SHP77 (cell line): ENCODE data around the gene HNRNPF.

ENCODE experiments used
- DNase-seq, 2 experiments: peaks; one replicate each; lab custom pipeline; 2025; lab: John Stamatoyannopoulos, UW

The HNRNPF gene

DNA sequence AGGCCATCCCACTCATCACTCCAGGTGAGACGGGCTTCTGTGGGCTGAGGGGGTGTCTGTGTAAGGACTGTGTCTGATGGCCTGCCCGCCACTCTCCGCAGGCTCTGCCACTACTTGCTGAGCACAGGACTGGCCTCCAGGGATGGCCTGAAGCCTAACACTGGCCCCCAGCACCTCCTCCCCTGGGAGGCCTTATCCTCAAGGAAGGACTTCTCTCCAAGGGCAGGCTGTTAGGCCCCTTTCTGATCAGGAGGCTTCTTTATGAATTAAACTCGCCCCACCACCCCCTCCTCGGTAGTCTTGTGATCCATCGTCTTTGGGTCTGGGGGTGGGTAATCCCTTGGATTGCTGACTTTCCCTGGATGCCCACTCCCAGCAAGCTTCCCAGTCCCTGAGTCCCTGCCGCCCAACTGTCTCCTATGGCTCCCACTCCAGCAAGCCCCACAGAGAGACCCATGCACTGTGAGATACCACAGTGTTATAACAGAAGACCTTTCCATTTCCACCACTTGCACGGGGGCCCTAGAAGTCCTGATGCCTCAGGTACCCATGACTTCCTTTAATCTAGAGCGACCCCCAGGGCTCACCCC is 32.8 kb downstream of the HNRNPF start:
- DNase-seq = no peak

DNA sequence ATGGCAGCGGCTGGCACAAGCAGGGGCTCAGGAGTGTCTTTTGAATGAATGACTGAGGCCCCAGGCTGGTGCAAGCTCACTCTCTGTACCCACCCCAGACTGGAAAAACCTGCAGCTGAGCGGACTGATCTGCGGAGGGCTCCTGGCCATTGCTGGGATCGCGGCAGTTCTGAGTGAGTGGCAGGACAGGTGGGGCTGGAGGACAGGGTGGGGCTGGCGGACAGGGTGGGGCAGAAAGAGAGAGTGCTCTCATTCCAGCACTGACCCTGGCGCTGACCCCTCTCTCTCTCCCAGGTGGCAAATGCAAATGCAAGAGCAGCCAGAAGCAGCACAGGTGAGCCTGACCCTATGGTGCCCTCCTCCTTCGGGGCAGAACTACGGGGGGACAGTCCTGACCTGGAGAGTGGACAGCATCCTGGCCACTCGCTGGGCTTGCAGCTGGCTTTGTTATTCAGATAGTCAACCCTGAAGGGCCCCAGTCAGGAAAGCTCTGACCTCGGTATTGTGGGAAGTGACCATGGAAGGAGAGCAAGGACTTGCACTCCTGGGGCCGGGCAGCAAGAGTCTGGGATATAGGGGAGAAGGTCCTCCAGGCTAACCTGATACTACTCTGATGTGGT is 33.5 kb downstream of the HNRNPF start:
- no peak for DNase-seq

GRCh38 chr10:43374194-43374593 is 34.8 kb downstream of the HNRNPF start:
- no peak for DNase-seq

- no peak for DNase-seq
These were observed 35.5 kb downstream of the HNRNPF start for GRCh38 chr10:43373461-43373860.

GRCh38 chr10:43372765-43373361 is 36.1 kb downstream of the HNRNPF start:
- no peak for DNase-seq

- no peak for DNase-seq
These were observed 37.6 kb downstream of the HNRNPF start, which contains the start of gene FXYD4 for GRCh38 chr10:43371418-43371817. Gene FXYD4 (plus strand): TSS chr10:43371636. CDS start chr10:43373747, 2,111 bp downstream.

DNA sequence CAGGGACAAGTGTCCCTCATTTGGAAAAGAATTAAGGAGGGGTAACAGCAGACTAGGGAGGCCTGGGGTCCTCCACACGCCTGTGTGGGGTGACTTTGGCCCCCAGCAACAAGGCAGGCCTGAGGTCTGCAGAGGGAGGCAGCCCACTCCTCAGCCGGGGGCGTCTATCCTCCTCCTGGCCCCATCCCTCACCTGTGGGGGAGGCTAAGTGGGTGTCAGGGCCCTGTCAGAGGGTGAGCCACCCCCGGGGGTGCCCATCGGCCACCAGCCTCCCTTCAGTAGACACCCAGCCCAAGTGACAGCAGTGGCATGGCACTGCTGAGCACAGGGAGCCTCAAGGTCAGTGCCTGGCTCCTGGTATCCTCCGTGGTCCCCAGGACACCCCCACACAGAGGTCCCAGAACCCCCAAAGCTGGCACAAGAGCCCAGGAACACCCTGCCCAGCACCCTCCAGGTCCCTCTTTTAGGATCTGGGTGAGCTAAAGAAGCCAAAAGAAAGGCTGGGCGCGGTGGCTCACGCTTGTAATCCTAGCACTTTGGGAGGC is 38.2 kb downstream of the HNRNPF start:
- DNase-seq = no peak

DNA sequence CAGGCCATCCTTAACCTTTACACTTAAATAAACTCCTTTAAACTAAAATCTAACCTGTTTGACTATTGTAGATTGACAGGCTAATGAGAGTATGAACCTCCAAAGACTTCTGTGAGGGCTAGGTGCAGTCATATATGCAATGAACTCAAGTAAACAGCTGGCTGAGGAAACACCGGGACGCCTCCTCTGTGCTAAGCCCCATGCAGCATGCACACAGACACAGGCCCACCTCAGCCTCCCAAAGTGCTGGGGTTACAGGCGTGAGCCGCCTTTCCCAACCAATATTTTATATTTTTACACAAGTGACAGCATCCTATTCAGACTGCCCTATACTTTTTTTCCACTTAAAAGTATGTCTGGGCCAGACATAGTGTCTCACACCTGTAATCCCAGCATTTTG is 39.1 kb downstream of the HNRNPF start:
- no peak for DNase-seq

DNA sequence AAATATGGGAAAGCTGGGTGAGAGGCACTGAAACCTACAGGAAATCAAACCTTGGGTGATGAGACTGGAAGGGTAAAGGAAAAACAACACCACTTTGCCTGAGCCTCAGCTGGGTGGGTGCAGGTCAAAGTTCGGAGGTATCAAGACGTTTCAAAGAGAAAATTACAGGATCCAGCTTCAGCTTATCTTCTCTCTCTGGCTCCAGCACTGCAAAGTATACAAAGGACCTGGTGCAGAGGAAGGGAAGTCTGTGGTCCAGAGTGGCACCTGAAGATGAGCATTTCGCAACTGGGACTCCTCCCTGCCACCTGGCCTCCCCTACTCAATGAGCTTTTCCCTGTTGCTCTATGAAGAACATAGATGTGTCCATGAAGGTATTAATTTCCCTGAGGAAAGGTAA is 44.0 kb downstream of the HNRNPF start:
- DNase-seq = no peak

- peak; percentile 94 to 97 for DNase-seq
These were observed 46.7 kb downstream of the HNRNPF start for GRCh38 chr10:43362191-43362839.

DNA sequence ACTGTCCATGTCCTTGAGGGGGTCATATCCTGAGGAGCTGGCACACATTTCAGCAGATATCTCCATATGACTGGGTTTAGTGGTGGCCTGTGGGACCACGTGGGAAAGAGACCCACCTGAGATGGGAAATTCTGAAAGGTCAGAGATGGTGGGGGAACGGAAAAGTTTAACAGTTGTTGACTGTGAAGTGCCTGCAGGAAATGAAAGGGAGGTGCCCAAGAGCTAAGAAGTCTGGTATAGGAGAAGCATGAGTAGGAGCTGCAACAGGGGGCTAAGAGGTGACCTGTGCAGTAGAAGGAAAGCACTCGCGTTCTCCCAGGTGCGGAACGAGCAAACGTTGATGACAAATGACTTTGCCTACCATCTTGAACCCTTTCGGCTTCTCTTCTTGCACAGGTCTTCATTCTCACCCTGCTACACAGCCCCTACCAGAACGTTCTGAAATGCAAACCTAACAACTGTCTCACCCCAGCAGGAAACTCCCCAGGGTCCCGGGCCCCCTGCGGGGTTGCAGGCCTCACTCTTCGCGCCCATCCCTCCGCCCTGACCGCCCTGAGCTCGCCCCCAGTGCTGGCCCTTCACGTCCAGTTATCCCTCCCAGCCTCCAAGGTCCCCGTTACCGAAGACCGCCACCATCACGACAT is 47.3 kb downstream of the HNRNPF start:
- DNase-seq = no peak

DNA sequence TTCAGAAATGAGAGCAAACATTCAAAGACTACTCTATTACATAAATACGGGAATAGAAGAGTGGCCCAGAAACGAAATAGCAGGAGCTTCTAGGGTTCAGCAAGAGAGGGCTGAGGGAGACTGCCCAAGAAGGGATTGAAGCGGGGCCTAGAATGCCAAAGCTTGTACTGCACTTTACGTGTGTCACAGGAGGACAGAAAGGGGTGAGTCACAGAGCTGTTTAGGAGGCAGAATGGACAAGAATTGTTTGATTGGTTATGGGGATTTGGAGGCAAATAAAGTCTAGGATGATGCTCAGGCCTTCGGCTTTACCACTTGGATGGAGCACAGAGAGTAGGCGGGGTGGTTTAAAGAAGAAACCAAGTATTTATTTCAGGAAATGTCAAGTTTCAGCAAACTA is 48.9 kb downstream of the HNRNPF start:
- DNase-seq = no peak

- no peak for DNase-seq
These were observed 53.1 kb downstream of the HNRNPF start for GRCh38 chr10:43355749-43356371.

DNA sequence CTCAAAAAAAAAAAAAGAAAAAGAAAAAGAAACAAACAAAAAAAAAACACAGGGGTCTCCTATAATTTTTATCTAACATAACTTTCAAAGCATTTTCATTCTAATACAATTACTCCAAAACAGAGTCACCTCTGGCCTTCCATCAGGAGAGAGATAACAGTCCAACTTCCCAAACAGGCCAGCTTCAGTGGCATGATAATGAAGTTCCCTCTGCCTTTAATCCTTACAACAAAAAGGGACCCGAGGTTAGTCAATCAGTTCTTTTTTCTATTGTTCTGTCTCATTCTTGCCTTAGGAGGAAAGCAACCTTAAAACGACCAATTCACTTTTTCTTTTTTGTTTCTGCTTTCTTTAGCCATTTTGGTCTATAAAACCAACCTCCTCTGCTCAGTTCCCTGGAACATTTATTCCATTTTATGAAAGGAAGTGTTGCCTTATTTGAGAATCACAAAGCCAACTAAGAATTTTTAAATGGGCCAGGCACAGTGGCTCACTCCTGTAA is 54.1 kb downstream of the HNRNPF start:
- DNase-seq = no peak

DNA sequence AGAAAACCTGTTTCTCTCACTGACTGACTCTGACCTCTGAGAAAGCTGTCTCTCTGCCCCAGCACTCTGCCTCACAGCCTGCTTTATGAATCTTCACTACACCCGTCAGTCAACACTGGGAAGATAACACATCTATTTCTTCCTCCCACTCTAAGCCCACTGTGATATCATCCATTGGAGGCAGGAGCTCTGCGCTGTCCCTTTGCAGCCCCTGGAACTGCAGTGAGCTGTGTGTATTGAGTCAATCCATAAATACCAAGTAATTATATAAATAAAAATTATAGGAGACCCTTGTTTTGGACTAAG is 54.7 kb downstream of the HNRNPF start:
- DNase-seq = no peak

GRCh38 chr10:43353495-43354329 is 55.3 kb downstream of the HNRNPF start:
- DNase-seq = no peak

DNA sequence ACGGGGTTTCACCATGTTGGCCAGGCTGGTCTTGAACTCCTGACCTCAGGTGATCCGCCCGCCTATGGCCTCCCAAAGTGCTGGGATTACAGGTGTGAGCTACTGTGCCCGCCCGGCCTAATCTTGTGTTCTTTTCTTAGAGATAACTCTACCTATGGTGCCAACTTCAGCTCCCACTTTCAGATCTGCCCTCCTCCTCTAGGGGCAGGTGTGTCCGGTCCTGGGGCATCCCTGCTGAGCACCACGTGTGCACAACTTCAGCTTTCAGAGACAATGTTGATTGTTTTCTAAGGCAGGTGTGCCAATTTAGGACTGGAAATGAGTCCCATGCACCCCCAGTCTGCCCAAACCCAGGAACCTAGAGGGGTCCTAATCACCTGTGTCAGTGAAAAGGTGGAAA is 56.0 kb downstream of the HNRNPF start:
- no peak for DNase-seq

DNA sequence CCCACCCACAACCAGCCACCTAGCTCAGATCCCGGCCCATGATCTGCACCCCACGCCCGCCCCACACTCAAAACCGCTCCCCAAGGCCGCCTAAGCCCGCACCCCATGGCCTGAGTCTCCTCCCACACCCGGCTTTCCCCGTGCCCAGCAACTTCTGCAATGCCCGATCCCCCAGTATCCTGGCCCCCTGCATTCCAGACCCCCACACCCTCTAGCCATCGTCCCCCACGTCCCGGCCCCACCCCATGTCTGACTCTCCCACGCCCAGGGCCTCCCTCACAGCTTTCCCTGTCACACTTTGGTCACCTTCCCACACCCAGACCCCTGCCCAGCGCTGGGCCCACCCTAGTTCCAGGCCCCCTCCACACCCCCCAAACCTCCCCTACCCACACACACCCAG is 57.7 kb downstream of the HNRNPF start:
- no peak for DNase-seq

DNA sequence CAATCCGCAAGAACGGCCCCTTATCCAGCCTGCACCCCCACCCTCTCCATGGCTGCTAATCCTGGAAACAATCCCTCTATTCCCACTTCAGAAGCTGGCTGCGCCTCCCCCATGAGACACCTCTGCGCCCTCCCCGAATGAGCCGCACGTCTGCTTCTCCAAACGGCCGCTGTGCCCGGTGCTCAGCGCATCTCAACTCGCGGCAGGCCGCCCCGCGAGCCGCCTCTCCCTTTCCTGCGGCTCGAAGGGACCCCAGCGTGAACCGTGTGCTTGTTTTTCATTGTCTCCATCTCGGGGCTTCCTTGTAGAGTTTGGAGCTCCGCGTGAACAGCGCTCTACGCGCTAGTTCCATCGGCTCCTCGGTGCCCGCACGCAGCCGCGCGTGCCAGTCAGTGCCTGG is 58.3 kb downstream of the HNRNPF start:
- no peak for DNase-seq

- no peak for DNase-seq
These were observed 58.8 kb downstream of the HNRNPF start for GRCh38 chr10:43350156-43350555.
